Activated CD4-positive, alpha-beta T cell treated with anti-CD3 and anti-CD28 coated beads, Interleukin-2, amount 10 ng/mL, durations not matched to agents 24 days and 14 days (primary cell): Measurements from ENCODE around the gene BMF. TPM values are rescaled to one million over a fixed set of nuclear protein-coding genes. Genes with fewer than 3 reads are reported as not detected.
A peak's percentile ranks its signal among the peaks of the same experiment; 100 is the strongest.

Experiments used
- DNase-seq: peaks from one replicate; pipeline ENCODE4 v3.0.0; 2022
- H3K27ac Mint-ChIP-seq: one replicate; pipeline ENCODE4 v1.8.0; 2022; ENCODE audit warnings: mild to moderate bottlenecking, mixed read lengths
- H3K27me3 Mint-ChIP-seq: one replicate; pipeline ENCODE4 v1.8.0; 2022; ENCODE audit warnings: mixed read lengths
- H3K36me3 Mint-ChIP-seq: one replicate; pipeline ENCODE4 v1.8.0; 2022; ENCODE audit warnings: low read depth, mild to moderate bottlenecking, mixed read lengths
- H3K4me1 Mint-ChIP-seq: one replicate; pipeline ENCODE4 v1.8.0; 2021; ENCODE audit warnings: mixed read lengths
- H3K4me3 Mint-ChIP-seq: one replicate; pipeline ENCODE4 v1.8.0; 2022; ENCODE audit warnings: mild to moderate bottlenecking, moderate library complexity, mixed read lengths
- H3K9me3 Mint-ChIP-seq: one replicate; pipeline ENCODE4 v1.8.0; 2021; ENCODE audit warnings: mixed read lengths
- intact Hi-C: fragments of 100-400 bp; cut with micrococcal nuclease; formaldehyde crosslinking; loops from one replicate; pipeline ENCODE4 v1.15.1; 2023
- total RNA-seq: library from RNA; stranded (reverse); gene quantifications from 2 replicates; pipeline ENCODE4 v1.2.3, GENCODE V29; 2022

The BMF gene
- total RNA-seq, 1 donor from 2014 or later = 8.4 TPM

DNA sequence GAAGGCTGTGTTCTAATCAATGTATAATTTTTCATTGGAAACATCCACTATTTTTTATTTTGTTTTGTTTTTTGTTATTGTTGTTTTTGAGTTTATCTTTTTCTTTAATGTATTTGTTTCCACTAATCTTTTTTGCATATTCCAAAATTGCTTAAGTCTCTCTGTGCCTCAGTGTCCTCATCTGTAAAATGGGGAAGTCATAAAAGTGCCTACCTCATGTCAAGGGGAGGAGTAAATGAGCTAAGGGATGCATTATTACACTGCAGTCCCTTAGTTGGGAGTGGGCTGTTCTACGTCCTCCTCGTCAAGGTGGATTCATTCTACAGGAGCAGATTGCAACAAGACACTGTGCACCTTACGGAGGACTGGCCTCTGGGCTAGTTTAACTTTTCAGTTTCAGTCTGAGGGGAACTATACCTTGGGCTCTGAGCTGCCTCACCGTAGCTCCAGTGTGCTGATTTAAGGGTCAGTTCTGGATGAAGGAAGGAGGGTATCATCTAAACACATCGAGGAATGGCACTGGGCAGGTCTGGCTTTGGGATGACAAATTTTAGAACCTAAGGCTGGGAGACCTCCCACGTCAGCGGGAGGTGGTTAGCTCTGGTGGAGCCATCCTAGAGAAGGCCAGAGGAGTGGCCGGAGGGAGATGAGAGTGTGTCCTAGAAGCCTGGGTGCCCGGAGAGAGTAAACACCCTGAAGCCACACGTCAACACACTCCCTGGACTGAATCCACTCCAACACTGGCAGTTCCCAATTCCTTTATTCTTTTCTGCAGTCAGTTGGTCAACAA lies 64.6 kb downstream of the BMF start:
- DNase-seq = no peak
- H3K9me3 Mint-ChIP-seq = no peaks in the 10 kb centered on the region
- H3K4me3 Mint-ChIP-seq = peak overlapping the region; percentile 64
- peaks cover 4% of the 10 kb centered on the region for H3K36me3 Mint-ChIP-seq
- H3K27ac Mint-ChIP-seq = peak overlapping the region; percentile 85
- peaks cover 62% of the 10 kb centered on the region for H3K4me1 Mint-ChIP-seq
- no peaks in the 10 kb centered on the region for H3K27me3 Mint-ChIP-seq
- intact Hi-C loops = loop anchor here (2.0 kb wide), 1 partner anchor 55 kb away; no protein-coding TSS in a partner anchor

DNA sequence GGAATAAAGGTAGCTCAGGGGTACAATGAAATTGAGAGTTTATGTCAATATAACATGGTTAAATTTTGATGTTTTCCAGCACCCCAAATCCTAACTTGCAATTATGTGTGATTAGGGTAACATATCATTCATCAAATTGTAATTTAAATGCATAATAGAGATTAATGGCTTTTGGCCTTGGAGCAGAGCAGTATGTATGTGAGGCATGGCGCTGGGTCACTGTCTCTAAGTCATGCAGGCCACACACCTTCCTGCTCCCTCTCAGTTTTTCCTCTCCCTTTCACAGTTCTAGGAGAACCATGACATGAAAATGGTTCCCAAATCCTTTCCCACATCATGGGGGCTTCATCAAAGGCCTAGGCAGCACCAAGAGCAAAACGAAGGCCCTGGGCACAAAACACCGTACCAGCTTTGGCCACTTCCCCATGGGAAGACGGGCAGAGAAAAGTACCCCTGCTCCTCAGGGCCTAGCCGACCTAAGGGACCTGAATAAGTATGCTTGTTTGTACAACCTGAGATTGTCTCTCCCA lies 65.8 kb downstream of the BMF start:
- no peak for DNase-seq
- Mint-ChIP-seq H3K4me3 (no peak overlapping the region), H3K36me3 (peaks cover 12% of the 10 kb centered on the region), H3K27me3 (no peaks in the 10 kb centered on the region), H3K9me3 (no peaks in the 10 kb centered on the region), H3K4me1 (peaks cover 56% of the 10 kb centered on the region), H3K27ac (no peak overlapping the region)
- intact Hi-C loops = no loop called here

DNA sequence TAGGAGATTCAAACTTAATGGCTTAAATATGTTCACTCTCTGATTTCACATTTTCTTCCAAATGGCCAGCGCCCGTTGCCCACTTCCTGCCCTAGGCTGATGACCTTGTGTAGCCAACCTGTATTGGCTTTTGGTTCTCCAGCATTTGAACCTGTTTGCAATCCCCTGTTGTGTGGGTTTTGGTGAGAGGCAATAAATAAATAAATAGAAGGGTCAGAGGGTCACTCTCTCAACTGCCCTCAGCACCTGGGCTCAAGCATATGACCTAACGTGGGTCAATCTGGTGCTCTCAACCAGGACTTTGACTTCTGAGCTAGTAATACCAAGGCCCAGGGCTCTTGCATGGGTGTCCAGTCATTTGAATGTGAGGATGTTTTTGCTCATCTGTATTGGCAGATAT lies 67.9 kb downstream of the BMF start:
- intact Hi-C loops = no loop called here
- no peak for DNase-seq
- peaks cover 27% of the 10 kb centered on the region for H3K36me3 Mint-ChIP-seq
- H3K9me3 Mint-ChIP-seq = no peaks in the 10 kb centered on the region
- H3K4me1 Mint-ChIP-seq = peaks cover 49% of the 10 kb centered on the region
- peak overlapping the region; percentile 99 for H3K4me3 Mint-ChIP-seq
- H3K27ac Mint-ChIP-seq = no peak overlapping the region
- no peaks in the 10 kb centered on the region for H3K27me3 Mint-ChIP-seq

DNA sequence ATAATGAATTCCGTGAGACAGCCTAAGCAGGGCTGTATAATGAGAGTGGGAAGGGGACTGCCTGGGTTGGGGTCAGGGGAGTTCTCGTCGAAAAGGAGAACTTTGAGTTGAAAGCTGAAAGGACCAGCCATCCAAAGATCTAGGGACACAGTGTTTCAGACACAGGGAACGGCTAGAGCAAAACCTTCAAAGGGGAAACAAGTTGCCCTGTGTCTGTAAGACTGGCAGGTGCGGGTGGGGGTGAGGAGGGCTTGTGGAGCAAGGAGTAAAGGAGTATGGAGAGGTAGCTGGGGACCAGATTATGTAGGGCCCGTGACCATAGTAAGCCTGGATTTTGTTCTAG lies 68.4 kb downstream of the BMF start:
- intact Hi-C loops = no loop called here
- Mint-ChIP-seq H3K36me3 (peaks cover 30% of the 10 kb centered on the region), H3K27me3 (no peaks in the 10 kb centered on the region), H3K4me1 (peaks cover 44% of the 10 kb centered on the region), H3K27ac (peak overlapping the region; percentile 82), H3K4me3 (peak overlapping the region; percentile 99), H3K9me3 (no peaks in the 10 kb centered on the region)
- no peak for DNase-seq

DNA sequence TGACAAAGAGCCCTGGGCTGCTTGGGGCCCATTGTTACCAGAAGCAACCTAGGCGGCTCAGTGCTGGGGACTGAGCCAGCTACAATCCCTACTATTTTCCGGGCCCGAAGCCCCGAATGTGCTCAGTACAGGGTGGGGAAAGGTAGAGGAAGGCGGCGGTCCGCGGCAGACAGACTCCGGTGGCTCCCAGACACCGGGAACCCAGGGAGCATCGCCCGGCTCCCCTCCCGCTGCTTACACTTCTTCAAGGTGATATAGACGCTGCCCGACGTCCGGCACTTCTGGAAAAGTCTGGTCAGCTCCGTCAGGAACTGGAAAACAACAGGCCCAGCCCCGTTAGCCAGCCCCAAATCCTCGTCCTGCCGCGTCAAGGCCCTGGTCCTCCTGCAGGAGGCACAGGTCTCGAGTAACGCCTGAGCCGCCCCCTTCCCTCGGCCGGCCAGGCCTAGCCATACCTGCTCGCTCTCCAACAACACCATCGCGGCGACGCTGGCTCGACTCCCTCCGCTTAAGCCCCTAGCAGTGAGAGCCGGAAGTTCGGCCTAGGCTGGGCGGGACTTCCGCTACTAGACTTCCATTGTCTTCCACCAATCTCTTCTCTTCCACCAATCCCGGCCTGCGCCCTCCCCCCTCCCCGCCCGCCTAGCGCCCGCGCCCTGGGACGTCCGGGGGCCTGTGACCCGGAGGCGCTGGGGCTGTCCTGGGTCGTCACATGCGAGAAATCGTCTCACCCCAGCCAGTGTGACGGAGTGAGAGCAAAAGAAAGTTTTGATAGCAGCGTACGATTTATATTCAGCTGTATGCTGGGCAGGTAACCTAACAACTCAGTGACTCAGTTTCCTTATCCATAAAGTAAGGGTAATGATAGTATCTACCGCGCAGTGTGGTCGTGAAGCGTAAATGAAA lies 69.8 kb downstream of the BMF start, which contains the start of gene SRP14:
SRP14 (minus strand) TSS at position 544 of the 906 bp plus-strand sequence; CDS start at position 479, 65 bp downstream.
- intact Hi-C loops = loop anchor here (2.0 kb wide), 3 partner anchors 70 to 256 kb away; partner anchors contain the start of genes BMF, BUB1B and FSIP1
- Mint-ChIP-seq H3K36me3 (peaks cover 40% of the 10 kb centered on the region), H3K4me1 (peaks cover 37% of the 10 kb centered on the region), H3K9me3 (no peaks in the 10 kb centered on the region), H3K27ac (peak within 1 kb of the TSS; percentile 97), H3K27me3 (no peaks in the 10 kb centered on the region), H3K4me3 (peak within 1 kb of the TSS; percentile 99)
- peak; percentile 97 for DNase-seq

DNA sequence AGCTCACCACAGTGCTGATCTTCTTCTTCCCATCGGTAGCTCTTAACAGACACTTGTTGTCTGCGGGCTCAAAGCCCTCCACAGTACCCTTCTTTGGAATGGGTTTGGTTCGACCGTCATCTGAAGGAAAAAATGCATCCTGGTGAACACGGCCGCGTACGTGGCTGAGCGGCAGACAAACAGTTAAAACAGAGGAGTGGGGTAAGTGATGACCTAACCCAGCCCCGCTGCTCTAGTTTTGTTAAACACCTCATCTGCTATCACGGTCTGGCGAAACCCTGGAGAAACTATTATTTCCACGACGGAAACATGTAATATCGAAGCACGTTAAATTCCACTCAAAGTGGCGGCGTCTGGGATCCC lies 70.4 kb downstream of the BMF start:
- Mint-ChIP-seq H3K27me3 (no peaks in the 10 kb centered on the region), H3K4me1 (peaks cover 37% of the 10 kb centered on the region), H3K4me3 (peak overlapping the region; percentile 99), H3K36me3 (peaks cover 40% of the 10 kb centered on the region), H3K9me3 (no peaks in the 10 kb centered on the region), H3K27ac (peak overlapping the region; percentile 97)
- DNase-seq = peak; percentile 70
- intact Hi-C loops = loop anchor here (2.0 kb wide), 3 partner anchors 71 to 255 kb away; partner anchors contain the start of genes BMF, BUB1B and FSIP1

Other genes with a start within 250 kb of the BMF start
- gene GPR176, start 188.6 kb downstream of the BMF start, total RNA-seq = 0.14 and 0.33 TPM in 2 replicates
- gene EIF2AK4, start 174.8 kb downstream of the BMF start, total RNA-seq = 49.1 and 51.5 TPM in 2 replicates
- 153 and 155 TPM in 2 replicates for gene SRP14, start 69.7 kb downstream of the BMF start, total RNA-seq
- gene BUB1B, start 52.2 kb upstream of the BMF start, total RNA-seq = 69.3 and 73.1 TPM in 2 replicates
- gene PAK6, start 130.2 kb upstream of the BMF start, total RNA-seq = 0.33 and 0.54 TPM in 2 replicates
- gene ANKRD63, start 174.2 kb upstream of the BMF start, total RNA-seq = not detected in 2 replicates
- 82.7 and 95.7 TPM in 2 replicates for gene PLCB2, start 199.1 kb upstream of the BMF start, total RNA-seq
- 22.8 and 23.3 TPM in 2 replicates for gene INAFM2, start 214.8 kb upstream of the BMF start, total RNA-seq
- 0.21 and 0.54 TPM in 2 replicates for gene CCDC9B, start 232.1 kb upstream of the BMF start, total RNA-seq
- not detected in 2 replicates for gene PHGR1, start 242.2 kb upstream of the BMF start, total RNA-seq
- 0.02 and 0.05 TPM in 2 replicates for gene DISP2, start 249.3 kb upstream of the BMF start, total RNA-seq